Nephron progenitor cell (in vitro differentiated cells): Measurements from ENCODE around the gene SIM2.

Experiments
- DNase-seq: peaks from one replicate; pipeline ENCODE4 v3.0.0; 2021
- H3K27ac Mint-ChIP-seq: 2 replicates; pipeline ENCODE4 v1.8.0; 2021; ENCODE audit warnings: mild to moderate bottlenecking, moderate library complexity, mixed read lengths
- H3K27me3 Mint-ChIP-seq: 2 replicates; pipeline ENCODE4 v1.8.0; 2021; ENCODE audit warnings: mild to moderate bottlenecking, low read depth, mixed read lengths; ENCODE audit not compliant: poor library complexity
- H3K36me3 Mint-ChIP-seq: 2 replicates; pipeline ENCODE4 v1.8.0; 2021; ENCODE audit warnings: low read depth, mixed read lengths
- H3K4me1 Mint-ChIP-seq: 2 replicates; pipeline ENCODE4 v1.8.0; 2021; ENCODE audit warnings: mixed read lengths
- H3K4me3 Mint-ChIP-seq: 2 replicates; pipeline ENCODE4 v1.8.0; 2021; ENCODE audit warnings: mild to moderate bottlenecking, moderate library complexity, mixed read lengths
- H3K9me3 Mint-ChIP-seq: 2 replicates; pipeline ENCODE4 v1.8.0; 2021; ENCODE audit warnings: mild to moderate bottlenecking, moderate library complexity, mixed read lengths
- TF ChIP-seq, protein P1 (sequence below): fragments of 200-600 bp; sonication (generic); IDR thresholded peaks from 2 replicates; pipeline ENCODE4 v1.5.0; 2021; ENCODE audit warnings: antibody characterized with exemption

The SIM2 gene

DNA sequence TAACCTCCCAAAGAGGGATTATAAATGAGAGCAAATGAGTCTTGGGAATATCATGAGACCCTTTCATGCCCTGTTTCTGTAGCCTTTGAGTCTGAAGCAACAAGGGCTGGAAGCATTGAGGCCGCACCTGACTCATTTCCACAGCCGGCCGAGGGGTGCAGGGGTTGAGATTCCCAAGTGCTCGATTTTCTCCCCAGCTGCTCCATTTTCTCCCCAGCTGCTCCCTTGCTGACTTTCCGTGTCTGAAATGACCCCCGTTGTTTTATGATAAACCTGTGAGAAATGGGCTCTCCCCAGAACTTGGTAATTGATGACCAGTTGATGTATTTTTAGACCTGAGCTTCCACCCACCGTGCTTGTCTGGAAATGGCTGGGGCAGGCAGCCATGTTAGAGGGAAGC is 22.9 kb downstream of the SIM2 start:
- no peaks in the 10 kb centered on the region for H3K36me3 Mint-ChIP-seq
- peaks cover 17% of the 10 kb centered on the region for H3K27me3 Mint-ChIP-seq
- H3K9me3 Mint-ChIP-seq, result no peaks in the 10 kb centered on the region
- H3K27ac Mint-ChIP-seq, result no peak overlapping the region
- TF ChIP-seq, protein P1, sequence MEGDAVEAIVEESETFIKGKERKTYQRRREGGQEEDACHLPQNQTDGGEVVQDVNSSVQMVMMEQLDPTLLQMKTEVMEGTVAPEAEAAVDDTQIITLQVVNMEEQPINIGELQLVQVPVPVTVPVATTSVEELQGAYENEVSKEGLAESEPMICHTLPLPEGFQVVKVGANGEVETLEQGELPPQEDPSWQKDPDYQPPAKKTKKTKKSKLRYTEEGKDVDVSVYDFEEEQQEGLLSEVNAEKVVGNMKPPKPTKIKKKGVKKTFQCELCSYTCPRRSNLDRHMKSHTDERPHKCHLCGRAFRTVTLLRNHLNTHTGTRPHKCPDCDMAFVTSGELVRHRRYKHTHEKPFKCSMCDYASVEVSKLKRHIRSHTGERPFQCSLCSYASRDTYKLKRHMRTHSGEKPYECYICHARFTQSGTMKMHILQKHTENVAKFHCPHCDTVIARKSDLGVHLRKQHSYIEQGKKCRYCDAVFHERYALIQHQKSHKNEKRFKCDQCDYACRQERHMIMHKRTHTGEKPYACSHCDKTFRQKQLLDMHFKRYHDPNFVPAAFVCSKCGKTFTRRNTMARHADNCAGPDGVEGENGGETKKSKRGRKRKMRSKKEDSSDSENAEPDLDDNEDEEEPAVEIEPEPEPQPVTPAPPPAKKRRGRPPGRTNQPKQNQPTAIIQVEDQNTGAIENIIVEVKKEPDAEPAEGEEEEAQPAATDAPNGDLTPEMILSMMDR, result no peak
- no peak overlapping the region for H3K4me3 Mint-ChIP-seq
- peaks cover 27% of the 10 kb centered on the region for H3K4me1 Mint-ChIP-seq
- DNase-seq, result no peak

DNA sequence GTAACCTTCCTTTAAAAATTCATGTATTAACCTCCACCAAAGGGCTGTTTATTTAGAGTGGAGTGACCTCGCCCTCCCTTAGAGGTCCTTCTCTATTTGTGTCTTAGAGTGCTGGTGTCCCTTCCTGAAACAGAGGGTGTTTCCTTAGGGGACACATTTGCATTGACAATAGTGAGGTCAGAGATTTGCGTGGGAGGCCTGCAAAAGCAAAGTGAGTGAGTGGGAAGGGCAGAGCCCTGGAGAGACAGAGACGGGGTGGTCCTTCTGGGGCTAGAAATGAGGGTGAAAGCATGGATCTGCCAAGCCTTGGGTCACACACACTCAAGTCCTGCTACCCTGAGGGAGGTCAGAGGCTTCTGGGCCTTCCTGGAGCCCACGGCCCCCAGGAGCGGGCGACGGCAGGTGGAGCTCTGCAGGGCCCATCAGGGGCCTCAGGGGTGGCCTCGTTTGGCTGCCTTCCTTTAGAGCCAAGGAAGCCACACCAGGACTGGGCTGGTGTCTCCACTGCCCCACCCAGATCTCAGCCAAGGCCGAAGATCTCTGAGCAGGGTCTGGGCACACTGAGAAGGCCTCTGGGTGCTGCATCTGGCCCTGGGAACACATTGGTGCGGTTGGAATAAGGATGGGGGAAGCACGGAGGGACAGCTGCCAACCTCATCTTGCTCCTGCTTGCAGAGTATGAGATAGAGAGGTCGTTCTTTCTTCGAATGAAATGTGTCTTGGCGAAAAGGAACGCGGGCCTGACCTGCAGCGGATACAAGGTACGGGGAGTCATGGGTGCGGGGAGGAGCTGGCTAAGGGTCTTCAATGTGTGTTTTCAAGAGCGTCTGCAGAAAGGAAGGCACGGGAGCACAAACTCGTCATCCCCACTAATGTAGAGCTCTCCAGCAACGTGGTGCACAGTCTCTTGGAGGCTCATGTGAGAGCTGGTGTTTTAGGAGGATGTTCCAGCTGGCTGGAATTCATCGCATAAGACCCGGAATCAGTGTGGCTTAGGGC is 23.8 kb downstream of the SIM2 start:
- no peak for DNase-seq
- no peak overlapping the region for H3K27ac Mint-ChIP-seq

DNA sequence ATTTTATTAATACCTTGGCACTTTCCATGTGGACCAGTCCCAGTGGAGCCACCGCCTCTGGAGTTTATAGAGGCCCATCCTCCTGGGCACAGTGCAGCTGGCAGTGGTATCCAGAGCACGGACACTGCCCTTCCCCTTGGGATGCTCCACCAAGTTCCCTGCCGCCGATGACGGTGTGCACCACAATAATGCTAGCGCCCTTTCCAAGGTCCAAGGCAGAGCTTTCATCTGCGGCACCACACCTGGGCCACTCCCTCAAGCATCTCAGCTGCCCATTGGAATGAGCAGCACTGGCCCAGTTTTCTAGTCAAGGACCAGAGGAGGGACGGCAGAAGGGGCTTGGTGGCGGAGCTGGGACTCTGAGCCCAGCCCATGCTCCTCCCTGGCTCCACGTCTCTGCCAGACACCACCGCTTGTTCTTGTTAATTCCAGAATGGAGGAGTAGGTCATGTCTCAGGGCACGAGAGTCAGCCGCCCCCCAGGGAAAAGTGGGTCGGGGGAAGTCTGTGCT is 24.5 kb downstream of the SIM2 start:
- peaks cover 20% of the 10 kb centered on the region for H3K27me3 Mint-ChIP-seq
- H3K9me3 Mint-ChIP-seq, result no peaks in the 10 kb centered on the region
- peaks cover 29% of the 10 kb centered on the region for H3K4me1 Mint-ChIP-seq
- no peak overlapping the region for H3K4me3 Mint-ChIP-seq
- DNase-seq, result no peak
- no peaks in the 10 kb centered on the region for H3K36me3 Mint-ChIP-seq
- H3K27ac Mint-ChIP-seq, result no peak overlapping the region
- TF ChIP-seq, protein P1, result no peak

More for the DNA sequence above, 23.8 kb downstream of the SIM2 start:
- peaks cover 29% of the 10 kb centered on the region for H3K4me1 Mint-ChIP-seq
- TF ChIP-seq, protein P1, result no peak
- no peaks in the 10 kb centered on the region for H3K9me3 Mint-ChIP-seq
- H3K4me3 Mint-ChIP-seq, result no peak overlapping the region
- no peaks in the 10 kb centered on the region for H3K36me3 Mint-ChIP-seq
- H3K27me3 Mint-ChIP-seq, result peaks cover 20% of the 10 kb centered on the region

DNA sequence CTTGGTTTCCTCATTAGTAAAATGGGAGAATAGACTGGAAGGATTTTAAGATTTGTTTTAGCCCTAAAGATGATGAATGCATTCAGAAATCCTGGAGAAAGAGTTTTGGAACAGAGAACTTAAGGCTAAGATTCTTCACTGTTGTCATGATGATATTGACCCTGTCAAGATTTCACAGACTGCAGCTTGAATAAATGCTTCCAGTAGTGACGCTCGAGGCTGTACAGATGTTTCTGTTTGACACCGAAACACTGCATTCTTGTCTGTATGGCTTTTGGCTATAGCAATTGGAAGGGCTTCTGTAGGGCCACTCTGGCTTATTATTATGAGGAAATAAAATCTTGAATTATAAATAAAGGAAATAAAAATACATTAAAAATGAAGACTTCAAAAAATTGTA is 25.7 kb downstream of the SIM2 start:
- H3K36me3 Mint-ChIP-seq, result no peaks in the 10 kb centered on the region
- H3K4me3 Mint-ChIP-seq, result no peak overlapping the region
- H3K4me1 Mint-ChIP-seq, result peaks cover 38% of the 10 kb centered on the region
- peaks cover 19% of the 10 kb centered on the region for H3K27me3 Mint-ChIP-seq
- no peak overlapping the region for H3K27ac Mint-ChIP-seq
- DNase-seq, result no peak
- TF ChIP-seq, protein P1, result no peak
- no peaks in the 10 kb centered on the region for H3K9me3 Mint-ChIP-seq

DNA sequence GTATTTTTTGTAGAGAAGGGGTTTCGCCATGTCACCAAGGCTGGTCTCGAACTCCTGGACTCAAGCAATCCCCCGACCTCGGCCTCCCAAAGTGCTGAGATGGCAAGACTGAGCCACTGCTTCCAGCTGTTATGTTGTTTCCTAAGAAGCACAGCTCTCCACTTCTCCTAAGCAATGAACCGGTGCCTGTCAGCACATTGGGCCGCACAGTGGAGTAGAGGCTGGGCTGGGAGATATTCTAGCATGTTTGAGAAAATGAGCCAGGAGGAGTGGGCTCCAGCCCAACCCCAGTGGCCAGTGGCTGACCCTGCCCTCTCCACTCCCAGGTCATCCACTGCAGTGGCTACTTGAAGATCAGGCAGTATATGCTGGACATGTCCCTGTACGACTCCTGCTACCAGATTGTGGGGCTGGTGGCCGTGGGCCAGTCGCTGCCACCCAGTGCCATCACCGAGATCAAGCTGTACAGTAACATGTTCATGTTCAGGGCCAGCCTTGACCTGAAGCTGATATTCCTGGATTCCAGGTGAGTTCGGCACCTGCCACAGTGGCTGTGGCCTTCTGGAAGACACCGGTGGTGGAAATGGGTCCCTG is 27.0 kb downstream of the SIM2 start:
- DNase-seq, result no peak
- H3K36me3 Mint-ChIP-seq, result no peaks in the 10 kb centered on the region
- H3K27ac Mint-ChIP-seq, result no peak overlapping the region
- no peak overlapping the region for H3K4me3 Mint-ChIP-seq
- TF ChIP-seq, protein P1, result no peak
- H3K9me3 Mint-ChIP-seq, result no peaks in the 10 kb centered on the region
- H3K27me3 Mint-ChIP-seq, result peaks cover 14% of the 10 kb centered on the region
- peaks cover 45% of the 10 kb centered on the region for H3K4me1 Mint-ChIP-seq
